Natural killer cell treated with Interleukin-12 subunit alpha and Interleukin-12 subunit beta and Interleukin-15 and Interleukin-18, amount 100 ng/mL, for 72 hours (primary cell): ENCODE measurements around the gene QKI. TPM values are rescaled to one million over a fixed set of nuclear protein-coding genes. Genes with fewer than 3 reads are reported as not detected.
A peak's percentile ranks its signal among the peaks of the same experiment; 100 is the strongest.

Source experiments
- ATAC-seq, 2 donors: fragments of 150-1000 bp; cut with Tn5 transposase in 1 of 2; sonication (Bioruptor Pico), chemical (Tn5 transposase) in 1 of 2; 2 replicates each; pipeline ENCODE4 v1.10.0; 2021
- DNase-seq: peaks from one replicate; pipeline ENCODE4 v3.0.0; 2022; ENCODE audit warnings: low spot score
- H3K27ac Mint-ChIP-seq, 2 donors: 1 replicate in 1 of 2; 2 replicates in 1 of 2; pipeline ENCODE4 v1.8.0; 2022; ENCODE audit warnings: mixed read lengths in 2 of 2, mild to moderate bottlenecking in 1 of 2, moderate library complexity in 1 of 2
- H3K27me3 Mint-ChIP-seq, 2 donors: 1 replicate in 1 of 2; 2 replicates in 1 of 2; pipeline ENCODE4 v1.8.0; 2022; ENCODE audit warnings: mixed read lengths in 2 of 2
- H3K36me3 Mint-ChIP-seq: one replicate; pipeline ENCODE4 v1.8.0; 2022; ENCODE audit warnings: mixed read lengths
- H3K4me1 Mint-ChIP-seq, 2 donors: 1 replicate in 1 of 2; 2 replicates in 1 of 2; pipeline ENCODE4 v1.8.0; 2022; ENCODE audit warnings: low read depth in 2 of 2, mixed read lengths in 2 of 2, mild to moderate bottlenecking in 1 of 2
- H3K4me3 Mint-ChIP-seq: one replicate; pipeline ENCODE4 v1.8.0; 2022; ENCODE audit warnings: mixed read lengths
- H3K9me3 Mint-ChIP-seq: 2 replicates; pipeline ENCODE4 v1.8.0; 2022; ENCODE audit warnings: mixed read lengths
- total RNA-seq, 2 donors: library from RNA; stranded (reverse); gene quantifications; one replicate each; pipeline ENCODE4 v1.2.3, GENCODE V29; 2022

Gene QKI
- total RNA-seq, 2 donors from 2014 or later: 91.8 to 123 TPM

DNA sequence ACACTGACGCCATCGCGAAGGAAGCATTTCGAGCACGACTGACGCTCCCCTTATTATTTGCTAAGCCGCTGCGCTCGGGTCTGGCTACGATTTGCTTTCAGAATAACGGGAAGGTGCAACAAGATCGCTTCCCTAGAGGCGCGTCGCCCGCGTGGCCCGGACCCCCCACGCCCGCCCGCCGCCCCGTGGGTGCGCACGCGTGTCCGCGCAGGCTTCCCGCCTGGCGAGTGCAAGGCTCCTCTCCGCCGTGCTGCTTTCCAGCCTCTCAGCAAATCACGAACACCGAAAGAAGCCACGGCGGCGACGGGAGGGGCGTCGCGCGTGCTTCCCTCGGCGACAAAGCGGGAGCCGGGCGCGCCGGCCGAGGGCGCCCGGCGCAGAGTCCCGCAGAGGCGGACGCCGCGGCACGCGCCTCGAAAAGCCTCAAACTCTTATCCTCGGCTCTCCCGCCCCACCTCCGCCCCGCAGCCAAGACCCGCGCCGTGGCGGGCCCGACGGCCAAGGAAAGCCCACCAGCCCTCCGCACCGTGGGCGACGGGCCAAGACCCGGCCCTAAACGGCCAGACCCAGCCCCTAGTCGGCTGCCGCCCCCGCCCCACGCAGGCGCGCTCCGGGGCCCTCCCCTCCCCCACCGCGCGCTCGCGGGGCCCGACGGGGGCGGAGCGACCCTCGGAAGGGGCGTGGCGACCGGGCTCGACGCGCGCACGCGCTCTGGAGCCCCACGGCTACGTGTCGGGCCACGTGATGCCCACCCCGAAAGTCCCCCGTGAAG lies 987 bp upstream of the QKI start:
- no peaks in the 10 kb centered on the region for H3K9me3 Mint-ChIP-seq
- H3K4me3 Mint-ChIP-seq: peak overlapping the region; percentile 94

DNA sequence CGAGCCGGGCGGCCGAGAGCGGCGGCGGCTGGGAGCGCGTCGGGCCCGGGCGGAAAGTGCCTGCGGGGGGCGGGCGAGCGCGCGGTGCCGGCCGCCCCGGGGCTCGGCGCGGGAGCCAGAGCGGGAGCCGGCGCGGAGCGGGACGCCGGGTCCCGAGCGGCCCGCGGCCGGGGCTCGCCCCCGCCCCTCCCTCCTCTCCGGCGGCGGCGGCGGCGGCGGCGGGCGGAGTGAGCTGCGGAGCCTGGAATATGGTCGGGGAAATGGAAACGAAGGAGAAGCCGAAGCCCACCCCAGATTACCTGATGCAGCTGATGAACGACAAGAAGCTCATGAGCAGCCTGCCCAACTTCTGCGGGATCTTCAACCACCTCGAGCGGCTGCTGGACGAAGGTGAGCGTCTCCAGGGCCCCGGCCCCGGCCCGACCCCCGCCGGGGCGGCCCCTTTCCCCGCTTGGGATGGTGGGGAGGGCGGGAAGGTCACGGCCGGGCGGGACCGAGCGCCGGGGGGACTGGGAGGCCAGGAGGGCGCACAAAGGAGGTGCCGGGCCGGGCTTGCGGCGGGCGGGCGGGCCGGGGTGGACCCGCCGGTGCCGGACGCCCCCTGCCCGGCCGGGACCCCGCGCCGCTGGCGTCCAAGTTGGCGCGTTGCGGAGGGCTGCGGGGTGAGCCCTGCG lies 565 bp downstream of the QKI start:
- Mint-ChIP-seq H3K9me3 (no peaks in the 10 kb centered on the region), H3K4me1 (peaks cover 47 to 53% of the 10 kb centered on the region in 2 donors), H3K27me3 (peaks cover 6% of the 10 kb centered on the region in 2 donors), H3K4me3 (peak overlapping the region; percentile 59), H3K36me3 (peaks cover 9% of the 10 kb centered on the region), H3K27ac (peak overlapping the region in 1 of 2 donors; percentile 94)
- ATAC-seq (no peak), DNase-seq (no peak)

More for the DNA sequence above, 987 bp upstream of the QKI start:
- ATAC-seq (peak; percentile 85 to 88), DNase-seq (peak; percentile 92)
- peaks cover 32 to 38% of the 10 kb centered on the region in 2 donors for H3K4me1 Mint-ChIP-seq
- peak overlapping the region; percentile 61 to 62 for H3K27ac Mint-ChIP-seq
- peaks cover 6 to 9% of the 10 kb centered on the region in 2 donors for H3K27me3 Mint-ChIP-seq
- H3K36me3 Mint-ChIP-seq: peaks cover 9% of the 10 kb centered on the region

DNA sequence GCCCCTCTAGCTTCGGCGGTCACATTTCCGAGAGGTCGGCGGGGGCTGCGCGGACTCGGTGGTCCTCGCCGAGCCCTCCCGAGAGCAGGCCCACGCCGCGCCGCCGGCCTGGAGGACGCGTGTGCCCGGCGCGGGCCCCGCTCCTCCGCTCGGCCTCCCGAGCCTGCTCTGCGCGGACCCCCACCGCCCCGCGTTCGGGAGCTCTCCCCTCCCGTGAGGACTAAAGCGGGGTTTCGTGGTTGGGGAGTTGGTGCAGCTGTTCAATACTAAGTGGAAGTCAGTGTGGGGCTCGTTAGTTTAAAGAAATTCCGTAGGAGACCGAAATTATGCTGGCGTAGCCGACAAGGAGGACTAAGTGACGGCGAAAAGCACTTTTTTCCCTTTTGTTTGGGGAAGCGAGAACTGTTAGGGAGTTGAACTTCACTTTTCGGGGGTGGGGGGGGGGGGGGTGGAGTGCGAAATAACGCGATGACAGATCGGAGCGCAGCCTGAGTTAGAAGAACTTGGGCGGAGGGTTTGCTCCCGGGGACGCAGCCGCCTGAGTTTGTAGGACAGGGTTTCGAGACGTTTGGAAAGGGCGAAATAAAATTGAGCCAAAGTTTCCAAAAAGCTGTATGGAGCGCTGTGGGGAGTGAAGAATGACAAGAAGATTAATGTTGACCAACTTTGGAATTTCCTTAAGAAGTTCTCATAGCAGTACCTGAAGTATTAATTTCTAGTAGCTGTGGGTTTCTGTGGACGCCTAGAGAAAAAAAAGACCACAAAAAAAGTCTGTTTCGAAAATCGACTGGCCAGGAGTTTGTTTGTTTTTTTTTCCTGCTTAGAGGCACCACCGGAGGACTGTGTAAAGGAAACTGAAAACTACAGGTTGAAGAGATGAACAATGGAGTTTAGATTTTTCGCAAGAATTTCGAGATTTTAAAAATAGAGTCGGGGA lies 1.4 kb downstream of the QKI start:
- Mint-ChIP-seq H3K36me3 (peaks cover 9% of the 10 kb centered on the region), H3K27ac (peak overlapping the region; percentile 94 to 96), H3K4me1 (peaks cover 52 to 59% of the 10 kb centered on the region in 2 donors), H3K9me3 (no peaks in the 10 kb centered on the region), H3K27me3 (peaks cover 5% of the 10 kb centered on the region in 2 donors), H3K4me3 (peak overlapping the region; percentile 97)
- peak; percentile 63 for DNase-seq
- ATAC-seq: no peak

DNA sequence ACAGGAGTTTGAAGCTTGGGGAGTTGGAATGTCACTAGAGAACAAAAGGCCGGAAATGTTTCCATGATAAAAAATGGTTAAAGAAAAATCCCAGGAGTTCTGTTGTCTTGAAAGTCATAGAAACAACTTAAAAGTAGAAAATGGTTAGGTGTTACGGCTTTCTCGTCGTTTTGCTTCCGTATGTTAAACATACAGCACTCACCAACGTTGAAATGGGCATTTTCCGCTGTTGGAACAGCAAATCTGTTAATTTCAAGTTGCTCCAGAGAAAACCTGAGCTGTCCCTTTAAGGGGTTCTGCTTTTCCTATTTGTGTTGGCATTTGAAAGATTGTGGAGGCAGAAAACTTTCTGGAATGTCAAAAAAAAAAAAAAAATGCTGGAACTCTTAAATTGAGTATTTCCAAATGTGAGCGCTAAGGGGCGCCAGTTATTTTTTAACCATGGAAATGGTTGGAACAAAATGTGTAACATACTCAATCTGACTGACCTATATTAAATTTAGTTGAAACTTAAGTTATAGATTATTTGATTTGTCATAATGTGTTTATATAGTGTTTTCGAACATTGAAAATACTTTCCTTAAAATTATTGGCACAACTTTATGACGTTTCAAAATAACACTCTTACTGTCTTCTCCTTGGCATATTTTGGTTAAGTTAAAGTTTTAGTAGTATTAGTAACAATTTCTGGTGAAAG lies 2.2 kb downstream of the QKI start:
- Mint-ChIP-seq H3K9me3 (no peaks in the 10 kb centered on the region), H3K27me3 (no peaks in the 10 kb centered on the region), H3K27ac (peak overlapping the region; percentile 94 to 96), H3K4me1 (peaks cover 54 to 63% of the 10 kb centered on the region in 2 donors), H3K36me3 (peaks cover 9% of the 10 kb centered on the region), H3K4me3 (peak overlapping the region; percentile 97)
- DNase-seq (no peak), ATAC-seq (no peak)

DNA sequence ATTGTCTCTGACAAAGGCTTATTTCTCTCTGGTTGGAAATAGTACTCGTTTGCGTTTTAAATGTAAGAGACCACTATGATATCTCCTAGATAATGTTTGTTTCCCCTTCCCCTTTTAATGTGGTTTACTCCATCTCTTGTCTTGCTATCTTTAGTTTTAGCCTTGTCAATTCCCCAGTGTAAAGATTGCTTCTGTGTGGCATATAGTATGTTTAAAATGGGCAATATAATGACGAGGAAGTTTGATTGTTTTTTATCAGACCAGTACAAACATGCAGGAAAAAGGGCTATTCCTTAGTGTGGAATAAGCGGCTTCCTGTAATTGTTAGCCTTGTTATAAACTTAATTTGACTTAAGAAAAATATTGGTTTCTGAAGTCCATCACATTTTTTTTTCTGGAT lies 3.1 kb downstream of the QKI start:
- peaks cover 9% of the 10 kb centered on the region for H3K36me3 Mint-ChIP-seq
- ATAC-seq: no peak
- H3K27ac Mint-ChIP-seq: peak overlapping the region; percentile 94 to 96
- no peaks in the 10 kb centered on the region for H3K9me3 Mint-ChIP-seq
- DNase-seq: no peak
- H3K4me3 Mint-ChIP-seq: peak overlapping the region; percentile 97
- H3K4me1 Mint-ChIP-seq: peaks cover 52 to 57% of the 10 kb centered on the region in 2 donors
- no peaks in the 10 kb centered on the region for H3K27me3 Mint-ChIP-seq

DNA sequence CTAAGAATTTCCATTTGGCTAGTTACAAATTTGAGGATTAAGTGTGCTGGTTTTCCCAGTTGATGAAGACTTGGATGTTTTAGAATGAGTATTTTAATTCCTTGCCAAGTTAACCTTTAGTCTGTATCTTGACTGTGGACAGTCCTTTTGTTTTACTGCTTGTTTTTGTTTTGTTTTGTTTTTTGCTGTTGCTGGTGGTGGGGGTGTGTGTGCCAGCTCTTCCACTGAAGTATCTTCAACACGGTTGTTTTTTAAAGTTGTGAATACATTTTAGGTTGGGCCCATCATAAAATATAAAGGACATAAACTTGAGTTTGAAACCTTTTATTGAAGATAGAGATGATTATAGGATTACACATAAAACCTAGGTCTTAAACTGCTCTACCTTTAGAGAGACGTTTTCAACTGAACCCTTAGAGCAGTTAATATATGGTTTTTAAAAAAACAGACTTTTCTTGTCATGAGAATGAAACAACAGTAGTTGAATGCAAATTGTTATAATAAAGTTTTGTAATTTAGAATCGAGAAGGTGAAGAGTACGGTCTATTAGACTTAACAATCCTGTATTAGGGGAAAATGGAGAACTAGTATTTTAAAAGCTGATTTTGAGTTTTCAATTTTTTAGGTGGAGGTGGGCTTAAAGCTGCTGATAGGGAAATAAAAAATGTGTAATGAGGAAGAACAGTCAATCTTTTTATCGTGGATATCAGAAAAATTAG lies 4.0 kb downstream of the QKI start:
- Mint-ChIP-seq H3K4me1 (peaks cover 51 to 56% of the 10 kb centered on the region in 2 donors), H3K27me3 (no peaks in the 10 kb centered on the region), H3K36me3 (peaks cover 9% of the 10 kb centered on the region), H3K4me3 (peak overlapping the region; percentile 80), H3K27ac (peak overlapping the region; percentile 94 to 96), H3K9me3 (no peaks in the 10 kb centered on the region)
- DNase-seq (no peak), ATAC-seq (no peak)

DNA sequence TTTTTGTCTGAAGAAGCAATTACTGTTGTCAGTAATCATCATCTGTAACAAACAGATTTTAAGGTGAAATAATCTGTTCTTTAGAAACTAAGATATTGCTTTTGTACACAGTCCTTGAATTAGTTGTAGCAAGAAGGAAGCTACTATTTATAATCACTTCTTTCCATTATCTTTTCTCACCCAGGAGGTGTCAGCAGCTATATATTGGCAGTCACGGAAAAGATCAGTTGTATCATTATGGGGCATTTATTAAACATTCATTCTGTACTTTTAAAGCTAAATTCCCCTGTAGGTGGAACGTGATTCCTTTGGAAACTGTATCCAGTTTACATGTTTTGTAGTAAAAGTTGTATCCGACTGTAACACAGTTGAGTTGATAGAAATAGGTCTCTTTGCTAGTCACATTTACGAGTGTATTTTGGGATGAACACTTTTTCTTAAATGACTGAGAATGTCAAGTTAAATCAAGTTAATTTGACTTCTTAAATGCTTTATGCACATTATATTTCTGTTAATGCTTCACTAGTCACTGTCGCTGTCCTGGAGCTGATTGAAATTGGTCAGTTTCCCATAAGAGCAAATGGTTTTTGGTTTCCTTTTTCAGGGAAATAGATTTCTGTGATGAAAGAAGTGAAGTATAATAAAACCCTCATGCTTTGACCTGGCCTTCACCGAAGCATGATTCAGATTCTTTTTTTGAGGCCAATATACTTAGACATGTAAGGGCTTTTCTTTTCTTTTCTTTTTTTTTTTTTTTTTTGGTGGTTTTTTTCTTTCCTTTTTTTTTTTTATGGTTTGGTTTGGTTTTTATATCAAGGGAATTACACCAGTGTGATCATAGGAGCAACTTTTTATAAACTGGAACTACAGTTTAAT lies 5.1 kb downstream of the QKI start:
- peak overlapping the region; percentile 94 to 96 for H3K27ac Mint-ChIP-seq
- ATAC-seq (no peak), DNase-seq (no peak)
- H3K27me3 Mint-ChIP-seq: no peaks in the 10 kb centered on the region
- no peaks in the 10 kb centered on the region for H3K9me3 Mint-ChIP-seq
- H3K4me1 Mint-ChIP-seq: peaks cover 56 to 66% of the 10 kb centered on the region in 2 donors
- peak overlapping the region; percentile 80 for H3K4me3 Mint-ChIP-seq
- peaks cover 9% of the 10 kb centered on the region for H3K36me3 Mint-ChIP-seq

DNA sequence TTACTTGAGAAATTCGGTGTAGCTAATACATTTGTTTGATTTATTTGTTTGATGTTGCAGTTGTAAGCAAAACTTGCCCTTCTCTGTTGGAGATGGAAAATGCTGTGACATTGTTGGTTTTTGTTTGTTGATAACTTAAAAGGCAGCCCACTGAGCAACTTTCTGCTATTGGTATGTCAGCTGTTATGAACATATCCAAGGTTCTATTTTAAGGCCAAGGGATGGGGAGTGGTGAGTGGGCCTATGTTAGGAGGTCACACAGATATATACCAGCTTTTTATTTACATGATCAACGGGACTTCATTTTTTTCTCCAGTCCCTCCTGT lies 5.7 kb downstream of the QKI start:
- H3K9me3 Mint-ChIP-seq: no peaks in the 10 kb centered on the region
- peak overlapping the region; percentile 80 for H3K4me3 Mint-ChIP-seq
- ATAC-seq (no peak), DNase-seq (no peak)
- no peaks in the 10 kb centered on the region for H3K27me3 Mint-ChIP-seq
- peak overlapping the region; percentile 94 to 96 for H3K27ac Mint-ChIP-seq
- peaks cover 61 to 71% of the 10 kb centered on the region in 2 donors for H3K4me1 Mint-ChIP-seq
- peaks cover 9% of the 10 kb centered on the region for H3K36me3 Mint-ChIP-seq

DNA sequence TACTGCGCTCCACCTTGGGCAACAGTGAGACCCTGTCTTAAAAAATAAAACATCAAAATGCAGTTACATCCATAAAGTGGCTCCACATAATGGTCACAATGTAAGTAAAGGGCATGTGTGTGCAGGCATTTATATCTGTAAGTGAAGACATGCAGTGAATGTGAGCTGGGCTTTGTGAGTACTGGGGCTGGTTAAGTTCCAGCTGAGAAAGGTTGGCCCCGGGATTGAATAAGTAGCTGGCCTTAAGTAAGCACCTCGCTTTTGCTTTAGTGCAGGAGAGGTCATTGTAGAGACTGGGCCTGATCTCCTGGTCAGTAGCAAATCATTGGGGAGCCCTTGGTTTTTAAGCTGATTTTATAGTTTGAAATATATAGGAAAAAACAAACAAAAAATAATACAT lies 8.0 kb downstream of the QKI start:
- ATAC-seq: no peak
- H3K36me3 Mint-ChIP-seq: no peaks in the 10 kb centered on the region
- no peak overlapping the region for H3K4me3 Mint-ChIP-seq
- DNase-seq: no peak
- H3K27me3 Mint-ChIP-seq: no peaks in the 10 kb centered on the region
- H3K9me3 Mint-ChIP-seq: no peaks in the 10 kb centered on the region
- peaks cover 56 to 63% of the 10 kb centered on the region in 2 donors for H3K4me1 Mint-ChIP-seq
- no peak overlapping the region for H3K27ac Mint-ChIP-seq

DNA sequence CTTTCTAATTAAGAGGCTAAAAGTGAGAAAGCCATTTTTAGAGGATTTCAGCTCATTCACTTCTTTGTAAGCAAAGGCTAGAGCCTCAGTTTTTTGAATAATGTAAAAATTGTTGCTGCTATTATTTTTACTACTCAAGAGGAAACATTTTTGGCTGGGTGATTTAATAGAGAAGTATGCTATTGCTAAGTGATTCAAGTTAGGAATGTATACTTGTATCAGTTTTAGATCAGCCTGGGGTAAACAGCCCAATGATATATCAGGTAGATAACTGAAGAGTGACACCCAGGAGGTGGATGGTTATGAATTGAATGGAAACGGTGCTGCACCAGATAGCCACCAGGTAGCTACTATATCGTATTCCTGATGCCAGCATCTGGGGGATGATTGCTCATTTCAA lies 9.2 kb downstream of the QKI start:
- Mint-ChIP-seq H3K36me3 (no peaks in the 10 kb centered on the region), H3K9me3 (no peaks in the 10 kb centered on the region), H3K4me1 (peaks cover 54 to 61% of the 10 kb centered on the region in 2 donors), H3K4me3 (no peak overlapping the region), H3K27me3 (no peaks in the 10 kb centered on the region), H3K27ac (no peak overlapping the region)
- ATAC-seq: no peak
- DNase-seq: no peak

DNA sequence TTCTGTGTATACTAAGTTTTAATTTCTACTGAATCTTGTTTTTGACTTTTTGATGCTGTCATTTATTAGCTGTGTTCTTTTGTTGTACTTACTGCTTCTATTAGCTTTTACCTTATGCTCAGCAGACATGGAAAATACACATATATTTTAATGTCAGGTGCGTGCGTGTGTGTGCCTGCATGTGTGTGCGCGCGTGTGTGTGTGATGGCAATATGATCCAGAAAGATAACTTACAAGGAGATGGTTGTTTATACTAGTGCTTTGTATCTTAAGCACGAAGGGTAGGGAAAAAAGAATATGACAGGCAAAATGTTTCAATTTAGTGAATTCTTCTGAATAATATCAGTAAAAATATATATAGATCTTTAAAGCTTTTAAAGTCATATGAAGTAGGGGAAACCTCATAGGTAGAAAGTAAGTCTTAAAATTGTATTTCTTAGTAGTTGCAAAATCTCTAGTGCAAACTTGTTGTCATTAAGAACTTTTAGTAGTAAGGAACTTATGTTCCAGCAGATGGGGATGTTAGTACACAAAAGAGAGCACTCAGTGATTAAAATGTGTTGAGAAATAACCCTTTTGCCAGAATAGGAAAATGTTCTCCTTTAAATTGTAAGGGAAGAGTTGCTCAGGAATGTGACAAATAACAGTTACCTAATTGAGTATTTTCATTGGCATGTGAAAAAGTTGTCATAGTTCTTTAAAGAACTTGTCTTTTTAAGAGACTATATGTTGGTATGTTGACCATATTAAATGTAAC lies 13.2 kb downstream of the QKI start:
- H3K4me1 Mint-ChIP-seq: peaks cover 47 to 59% of the 10 kb centered on the region in 2 donors
- no peak for ATAC-seq
- no peak overlapping the region for H3K4me3 Mint-ChIP-seq

More for the DNA sequence above, 13.2 kb downstream of the QKI start:
- Mint-ChIP-seq H3K27ac (no peak overlapping the region), H3K27me3 (no peaks in the 10 kb centered on the region), H3K9me3 (no peaks in the 10 kb centered on the region), H3K36me3 (no peaks in the 10 kb centered on the region)
- no peak for DNase-seq
